AG04450 (cell line): ENCODE results near the gene IKZF1. TPM values are rescaled to one million over a fixed set of nuclear protein-coding genes. Genes with fewer than 3 reads are reported as not detected.

Experiments used
- CTCF ChIA-PET: fragments of 300-600, 350-600 bp; formaldehyde crosslinking; extraction: SDS; loops from one replicate; lab custom pipeline; 2022; ENCODE audit warnings: antibody characterized with exemption, inconsistent platforms; lab: Charles Lee
- POLR2A ChIA-PET: fragments of 350-600 bp; formaldehyde crosslinking; extraction: SDS; loops from one replicate; lab custom pipeline; 2021; ENCODE audit warnings: antibody characterized with exemption, inconsistent platforms; lab: Yijun Ruan, JAX
- DNase-seq: peaks from one replicate; pipeline ENCODE4 v3.0.0-alpha.2; 2011; ENCODE audit warnings: low read depth, low spot score
- H3K27ac ChIP-seq: one replicate; pipeline ENCODE4 v1.5.1; 2012; ENCODE audit warnings: low read depth, low read length, control low read depth
- H3K27me3 ChIP-seq: one replicate; pipeline ENCODE4 v1.6.0; 2012; ENCODE audit warnings: low read length; ENCODE audit not compliant: control insufficient read depth, insufficient read depth
- H3K4me3 ChIP-seq: 2 replicates; pipeline ENCODE4 v1.5.1; 2011; ENCODE audit warnings: mild to moderate bottlenecking, low read depth, low read length, control low read depth
- H3K9me3 ChIP-seq: 2 replicates; pipeline ENCODE4 v1.5.1; 2012; ENCODE audit warnings: low read length; ENCODE audit not compliant: control insufficient read depth, insufficient read depth
- polyA plus RNA-seq: library from polyadenylated mRNA; depleted of rRNA; stranded (reverse); fragments of >200 nt; gene quantifications from 2 replicates; pipeline ENCODE4 v1.2.3, GENCODE V29; 2011
- TF ChIP-seq, protein P1 (sequence below): IDR thresholded peaks from 2 replicates; pipeline ENCODE4 v1.5.1; 2011; ENCODE audit warnings: low read depth, low read length, control low read depth, inconsistent platforms

Gene IKZF1
- polyA plus RNA-seq, 1 experiment, result not detected

- ChIA-PET CTCF (no interaction called here), POLR2A (no interaction called here)
- DNase-seq, result no peak
- TF ChIP-seq, protein P1, sequence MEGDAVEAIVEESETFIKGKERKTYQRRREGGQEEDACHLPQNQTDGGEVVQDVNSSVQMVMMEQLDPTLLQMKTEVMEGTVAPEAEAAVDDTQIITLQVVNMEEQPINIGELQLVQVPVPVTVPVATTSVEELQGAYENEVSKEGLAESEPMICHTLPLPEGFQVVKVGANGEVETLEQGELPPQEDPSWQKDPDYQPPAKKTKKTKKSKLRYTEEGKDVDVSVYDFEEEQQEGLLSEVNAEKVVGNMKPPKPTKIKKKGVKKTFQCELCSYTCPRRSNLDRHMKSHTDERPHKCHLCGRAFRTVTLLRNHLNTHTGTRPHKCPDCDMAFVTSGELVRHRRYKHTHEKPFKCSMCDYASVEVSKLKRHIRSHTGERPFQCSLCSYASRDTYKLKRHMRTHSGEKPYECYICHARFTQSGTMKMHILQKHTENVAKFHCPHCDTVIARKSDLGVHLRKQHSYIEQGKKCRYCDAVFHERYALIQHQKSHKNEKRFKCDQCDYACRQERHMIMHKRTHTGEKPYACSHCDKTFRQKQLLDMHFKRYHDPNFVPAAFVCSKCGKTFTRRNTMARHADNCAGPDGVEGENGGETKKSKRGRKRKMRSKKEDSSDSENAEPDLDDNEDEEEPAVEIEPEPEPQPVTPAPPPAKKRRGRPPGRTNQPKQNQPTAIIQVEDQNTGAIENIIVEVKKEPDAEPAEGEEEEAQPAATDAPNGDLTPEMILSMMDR, result no peak
- Histone ChIP-seq H3K4me3 (no peak overlapping the region), H3K27ac (no peak overlapping the region), H3K9me3 (no peaks in the 10 kb centered on the region), H3K27me3 (no peaks in the 10 kb centered on the region)
Measured at GRCh38 chr7:50292165-50292757, 12.3 kb upstream of the IKZF1 start.

DNA sequence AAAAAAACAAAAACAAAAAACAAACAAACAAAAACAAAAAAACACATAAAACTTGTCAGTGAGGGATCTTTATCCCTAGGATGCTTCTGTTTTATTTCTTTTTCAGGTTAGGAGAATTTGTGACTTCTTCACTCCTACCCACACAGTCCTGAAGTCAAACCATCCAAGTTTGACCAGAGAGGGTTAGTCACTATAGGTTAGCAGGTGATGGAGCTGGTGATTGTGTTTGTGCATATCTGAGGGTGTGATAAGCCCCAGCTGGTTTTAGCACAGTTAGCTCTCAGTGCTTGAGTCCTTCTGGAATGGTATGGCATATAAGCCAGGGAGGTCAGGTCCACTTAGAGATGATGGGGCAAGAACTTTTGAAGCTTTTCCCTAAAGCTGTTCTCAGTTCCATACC lies 11.8 kb upstream of the IKZF1 start:
- ChIA-PET POLR2A (no interaction called here), CTCF (no interaction called here)
- no peak for DNase-seq
- H3K27me3 ChIP-seq, result no peaks in the 10 kb centered on the region
- TF ChIP-seq, protein P1, result no peak
- H3K9me3 ChIP-seq, result no peaks in the 10 kb centered on the region
- H3K4me3 ChIP-seq, result no peak overlapping the region
- H3K27ac ChIP-seq, result no peak overlapping the region

DNA sequence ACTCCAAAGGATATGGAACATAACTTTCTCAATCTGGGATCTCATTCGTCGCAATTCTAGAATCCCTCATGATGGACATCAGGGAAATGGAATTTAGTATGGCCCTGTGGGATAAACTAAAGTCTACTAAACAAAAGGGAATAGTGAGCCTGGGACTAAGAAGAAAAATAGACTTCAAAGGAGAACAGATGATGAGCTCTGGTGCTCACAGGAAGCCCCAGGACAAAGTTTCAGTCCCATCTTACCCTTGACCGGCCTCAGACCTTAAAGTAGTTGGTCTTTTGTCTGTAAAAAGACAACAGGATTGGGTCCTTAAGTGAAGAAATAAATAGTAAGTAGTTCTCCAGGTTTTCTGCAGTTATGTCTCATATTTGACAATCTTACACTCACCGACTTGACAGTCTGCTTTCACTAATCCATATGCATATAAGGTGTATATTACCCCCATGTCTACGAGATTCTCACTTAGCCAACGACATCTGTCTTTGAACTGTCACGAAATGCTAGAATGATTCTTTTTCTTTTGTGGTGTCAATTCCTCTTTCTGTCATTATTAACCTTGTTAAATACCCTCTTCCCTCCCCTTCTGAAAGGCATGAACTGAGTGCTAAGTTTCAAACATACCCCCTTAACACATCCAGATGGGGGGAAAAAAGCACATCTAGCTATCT lies 10.9 kb upstream of the IKZF1 start:
- TF ChIP-seq, protein P1, result no peak
- CTCF ChIA-PET, result interaction anchor here (0.5 kb wide), 1 partner anchor 848 kb away, joined by 3 read pairs; no protein-coding TSS in a partner anchor
- POLR2A ChIA-PET, result no interaction called here
- no peak for DNase-seq
- no peak overlapping the region for H3K4me3 ChIP-seq
- no peak overlapping the region for H3K27ac ChIP-seq
- no peaks in the 10 kb centered on the region for H3K9me3 ChIP-seq
- H3K27me3 ChIP-seq, result no peaks in the 10 kb centered on the region

DNA sequence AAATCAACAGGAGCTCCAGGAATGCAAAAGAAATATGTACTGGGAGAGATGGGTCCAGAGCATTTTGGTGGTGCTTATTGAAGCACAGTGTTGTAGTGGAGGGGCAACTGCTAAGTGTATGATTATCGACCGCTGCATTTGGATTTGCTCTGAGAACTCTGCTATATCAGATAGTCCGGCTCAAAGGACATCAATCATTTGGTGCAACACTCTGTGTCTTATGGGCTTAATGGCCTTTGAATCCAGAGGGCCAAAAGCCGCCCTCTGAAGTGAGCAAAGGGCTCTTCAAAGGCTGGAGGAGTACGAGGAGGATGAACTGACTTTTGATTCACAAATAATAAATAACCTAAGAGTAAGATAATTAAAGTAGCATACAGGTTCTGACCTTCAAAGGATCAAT lies 9.4 kb upstream of the IKZF1 start:
- no peak overlapping the region for H3K27ac ChIP-seq
- H3K9me3 ChIP-seq, result no peaks in the 10 kb centered on the region
- TF ChIP-seq, protein P1, result no peak
- H3K4me3 ChIP-seq, result no peak overlapping the region
- CTCF ChIA-PET, result no interaction called here
- no peaks in the 10 kb centered on the region for H3K27me3 ChIP-seq
- DNase-seq, result no peak
- POLR2A ChIA-PET, result no interaction called here

GRCh38 chr7:50296799-50297198 lies 7.7 kb upstream of the IKZF1 start:
- POLR2A ChIA-PET, result no interaction called here
- H3K27ac ChIP-seq, result no peak overlapping the region
- TF ChIP-seq, protein P1, result no peak
- CTCF ChIA-PET, result no interaction called here
- no peaks in the 10 kb centered on the region for H3K27me3 ChIP-seq
- no peak for DNase-seq
- H3K9me3 ChIP-seq, result no peaks in the 10 kb centered on the region
- H3K4me3 ChIP-seq, result no peak overlapping the region
